ENCODE data around the gene PROB1. TPM values are rescaled to one million over a fixed set of nuclear protein-coding genes. Genes with fewer than 3 reads are reported as not detected.
A peak's percentile ranks its signal among the peaks of the same experiment; 100 is the strongest.

Gene PROB1
- total RNA-seq, 4 donors from 2014 or later = 0.08 to 0.44 (median 0.35) TPM

GRCh38 chr5:139378101-139378825, 16.6 kb downstream of the PROB1 start:
- H3K4me3 ChIP-seq = no peak overlapping the region
- H3K27ac ChIP-seq = no peak overlapping the region
- WGBS = 65% methylated on average over 47 of the region's 47 CpGs
- H3K36me3 ChIP-seq = peaks cover 8% of the 10 kb centered on the region
- DNase-seq (ENCODE audit: low spot score in 2 of 2) = peak; percentile 63 to 73
- no peaks in the 10 kb centered on the region for H3K9me3 ChIP-seq
- TF ChIP-seq POLR2AphosphoS5 (IDR thresholded peaks at IDR 0.05) = no peak
- TF ChIP-seq EP300 (IDR thresholded peaks at IDR 0.05) = no peak
- no peak for TF ChIP-seq POLR2A (IDR thresholded peaks at IDR 0.05)
- TF ChIP-seq CTCF (IDR thresholded peaks at IDR 0.05) = no peak
- no peaks in the 10 kb centered on the region for H3K27me3 ChIP-seq
- H3K4me1 ChIP-seq = peaks cover 27% of the 10 kb centered on the region

- no peaks in the 10 kb centered on the region for H3K27me3 ChIP-seq
- H3K27ac ChIP-seq = no peak overlapping the region
- 92% methylated on average over 3 of the region's 3 CpGs for WGBS
- no peak for TF ChIP-seq POLR2AphosphoS5 (IDR thresholded peaks at IDR 0.05)
- H3K4me3 ChIP-seq = no peak overlapping the region
- H3K36me3 ChIP-seq = peaks cover 8% of the 10 kb centered on the region
- no peaks in the 10 kb centered on the region for H3K9me3 ChIP-seq
- peak; percentile 43 to 50 for DNase-seq (ENCODE audit: low spot score in 2 of 2)
- H3K4me1 ChIP-seq = peaks cover 21% of the 10 kb centered on the region
Measured at GRCh38 chr5:139377226-139377625, 17.7 kb downstream of the PROB1 start.

GRCh38 chr5:139376364-139376763, 18.5 kb downstream of the PROB1 start:
- H3K27ac ChIP-seq = no peak overlapping the region
- no peak for DNase-seq (ENCODE audit: low spot score in 2 of 2)
- peaks cover 15% of the 10 kb centered on the region for H3K36me3 ChIP-seq
- no peak overlapping the region for H3K4me3 ChIP-seq
- H3K9me3 ChIP-seq = no peaks in the 10 kb centered on the region
- H3K4me1 ChIP-seq = peaks cover 21% of the 10 kb centered on the region
- WGBS = 88% methylated on average over 7 of the region's 7 CpGs
- TF ChIP-seq POLR2AphosphoS5 (IDR thresholded peaks at IDR 0.05) (no peak), CTCF (IDR thresholded peaks at IDR 0.05) (no peak), EP300 (IDR thresholded peaks at IDR 0.05) (no peak), POLR2A (IDR thresholded peaks at IDR 0.05) (no peak)
- H3K27me3 ChIP-seq = no peaks in the 10 kb centered on the region

DNA sequence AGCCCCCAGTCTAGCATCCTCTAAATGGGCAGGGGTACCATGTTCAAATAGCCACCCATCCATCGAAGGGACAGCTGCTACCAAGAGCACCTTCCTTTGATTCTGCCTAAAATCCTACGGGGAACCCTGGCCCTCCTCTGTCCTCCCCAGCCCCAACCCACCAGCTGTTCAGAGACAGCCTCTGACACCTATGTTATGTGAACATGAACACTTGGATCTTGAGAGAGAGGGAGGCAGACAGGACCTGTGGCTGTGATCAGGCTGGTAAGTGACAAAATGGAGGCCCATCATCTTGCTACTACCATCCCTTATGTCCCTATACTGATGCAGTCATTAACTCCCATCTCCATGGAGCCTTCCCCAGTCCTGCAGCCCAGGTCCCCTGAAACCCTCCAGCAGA, 20.0 kb downstream of the PROB1 start:
- DNase-seq (ENCODE audit: low spot score in 2 of 2) = no peak
- H3K4me3 ChIP-seq = no peak overlapping the region
- no peaks in the 10 kb centered on the region for H3K27me3 ChIP-seq
- H3K36me3 ChIP-seq = peaks cover 30% of the 10 kb centered on the region
- 100% methylated on average over 2 of the region's 2 CpGs for WGBS
- TF ChIP-seq POLR2A (IDR thresholded peaks at IDR 0.05) (no peak), EP300 (IDR thresholded peaks at IDR 0.05) (no peak), CTCF (IDR thresholded peaks at IDR 0.05) (no peak), POLR2AphosphoS5 (IDR thresholded peaks at IDR 0.05) (no peak)
- H3K27ac ChIP-seq = no peak overlapping the region
- H3K9me3 ChIP-seq = no peaks in the 10 kb centered on the region
- H3K4me1 ChIP-seq = peaks cover 21% of the 10 kb centered on the region

DNA sequence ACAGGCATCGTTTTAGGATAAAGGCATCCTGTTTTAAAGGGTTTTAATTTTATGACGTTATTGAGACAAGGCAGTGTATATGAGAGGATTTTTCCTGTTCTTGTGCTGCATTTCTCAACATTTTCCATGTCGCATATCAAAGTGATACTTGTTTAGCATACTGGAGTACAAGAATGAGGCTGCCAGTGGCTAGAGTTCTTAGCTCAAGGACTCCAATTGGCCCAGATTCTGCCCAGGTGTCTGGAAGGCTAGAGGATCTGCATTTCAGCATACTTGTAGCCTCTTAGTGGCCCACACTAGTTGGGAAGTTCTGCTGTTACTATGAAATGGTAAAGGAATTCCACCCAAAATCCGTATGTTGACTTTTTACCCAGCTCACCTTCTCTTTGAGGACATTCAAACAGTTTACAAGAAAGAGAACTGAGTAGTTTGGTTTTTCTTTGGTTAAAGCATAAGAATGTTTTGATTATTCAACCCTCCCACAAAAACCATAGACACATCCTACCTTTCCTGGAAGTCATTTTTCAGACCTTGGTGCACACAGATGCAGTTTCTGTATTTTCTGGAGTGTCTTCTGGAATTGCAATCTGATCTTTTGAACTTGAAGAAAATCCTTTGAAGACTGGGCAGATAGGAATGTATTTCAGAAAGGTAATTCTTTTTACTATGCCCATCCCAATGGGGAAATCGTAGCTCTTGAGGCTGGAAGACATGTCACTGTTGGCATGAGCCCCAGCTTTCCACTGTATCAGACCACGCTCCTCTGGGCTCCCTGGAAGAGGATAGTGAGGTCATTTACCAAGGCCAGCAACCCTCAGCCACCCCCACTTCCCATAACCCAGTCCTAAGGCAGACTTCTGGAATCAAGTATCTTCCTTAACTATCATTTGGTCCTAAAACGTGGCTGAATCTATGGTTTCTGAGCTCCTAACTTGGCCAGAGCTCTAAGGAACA, 23.1 kb downstream of the PROB1 start:
- Histone ChIP-seq H3K27ac (no peak overlapping the region), H3K27me3 (no peaks in the 10 kb centered on the region), H3K36me3 (peaks cover 57% of the 10 kb centered on the region), H3K4me3 (no peak overlapping the region), H3K4me1 (peaks cover 11% of the 10 kb centered on the region), H3K9me3 (no peaks in the 10 kb centered on the region)
- TF ChIP-seq POLR2A (IDR thresholded peaks at IDR 0.05) (no peak), POLR2AphosphoS5 (IDR thresholded peaks at IDR 0.05) (no peak), EP300 (IDR thresholded peaks at IDR 0.05) (no peak), CTCF (IDR thresholded peaks at IDR 0.05) (no peak)
- no peak for DNase-seq (ENCODE audit: low spot score in 2 of 2)
- 81% methylated on average over 7 of the region's 7 CpGs for WGBS

All from suprapubic skin (tissue), 4 donors.